HG02623 (cell line): ENCODE results near the gene FREM2.

Experiments
- ATAC-seq: cut with Tn5 transposase; IDR thresholded peaks from one replicate; pipeline ENCODE4 v1.9.1; 2021; ENCODE audit warnings: moderate library complexity; ENCODE audit not compliant: unreplicated experiment

Gene FREM2

DNA sequence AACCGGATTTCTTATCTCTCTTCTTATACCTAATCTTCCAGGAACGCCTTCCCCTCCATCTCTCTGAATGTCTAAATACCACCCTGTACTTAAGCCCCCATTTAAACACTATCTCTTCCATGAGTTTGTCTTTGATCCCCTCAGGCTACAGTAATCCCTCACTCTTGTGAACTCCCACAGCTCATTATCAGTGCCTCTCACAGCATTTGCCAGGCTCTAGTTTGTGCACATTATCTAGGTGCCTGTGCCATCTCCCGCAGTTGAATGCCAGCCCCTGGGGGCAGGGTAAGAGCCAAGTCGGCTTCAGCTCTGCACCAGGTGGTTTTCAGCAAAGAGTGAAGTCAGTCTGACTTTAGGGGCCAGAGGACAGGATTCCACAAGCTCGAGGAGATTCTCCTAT, 71.4 kb downstream of the FREM2 start:
- ATAC-seq = no peak

DNA sequence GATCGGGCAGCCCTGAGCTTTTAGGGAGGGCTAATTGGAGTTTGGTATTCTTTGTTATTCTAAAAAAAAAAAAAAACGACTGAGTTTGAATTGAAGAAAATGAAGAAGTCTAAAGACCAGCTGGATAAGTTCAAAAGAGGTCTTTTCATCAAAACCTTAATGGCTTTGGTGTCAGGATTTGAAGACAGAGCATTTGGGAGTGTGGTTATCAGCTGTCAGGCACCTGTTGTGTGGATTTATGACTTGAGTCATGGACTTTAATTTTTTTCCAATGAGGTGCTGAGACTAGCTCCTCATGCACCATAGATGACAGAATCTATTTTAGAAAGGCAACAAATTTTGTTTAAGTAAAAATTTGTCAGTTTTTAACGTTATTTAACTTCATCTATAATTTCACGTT, 72.5 kb downstream of the FREM2 start:
- no peak for ATAC-seq

DNA sequence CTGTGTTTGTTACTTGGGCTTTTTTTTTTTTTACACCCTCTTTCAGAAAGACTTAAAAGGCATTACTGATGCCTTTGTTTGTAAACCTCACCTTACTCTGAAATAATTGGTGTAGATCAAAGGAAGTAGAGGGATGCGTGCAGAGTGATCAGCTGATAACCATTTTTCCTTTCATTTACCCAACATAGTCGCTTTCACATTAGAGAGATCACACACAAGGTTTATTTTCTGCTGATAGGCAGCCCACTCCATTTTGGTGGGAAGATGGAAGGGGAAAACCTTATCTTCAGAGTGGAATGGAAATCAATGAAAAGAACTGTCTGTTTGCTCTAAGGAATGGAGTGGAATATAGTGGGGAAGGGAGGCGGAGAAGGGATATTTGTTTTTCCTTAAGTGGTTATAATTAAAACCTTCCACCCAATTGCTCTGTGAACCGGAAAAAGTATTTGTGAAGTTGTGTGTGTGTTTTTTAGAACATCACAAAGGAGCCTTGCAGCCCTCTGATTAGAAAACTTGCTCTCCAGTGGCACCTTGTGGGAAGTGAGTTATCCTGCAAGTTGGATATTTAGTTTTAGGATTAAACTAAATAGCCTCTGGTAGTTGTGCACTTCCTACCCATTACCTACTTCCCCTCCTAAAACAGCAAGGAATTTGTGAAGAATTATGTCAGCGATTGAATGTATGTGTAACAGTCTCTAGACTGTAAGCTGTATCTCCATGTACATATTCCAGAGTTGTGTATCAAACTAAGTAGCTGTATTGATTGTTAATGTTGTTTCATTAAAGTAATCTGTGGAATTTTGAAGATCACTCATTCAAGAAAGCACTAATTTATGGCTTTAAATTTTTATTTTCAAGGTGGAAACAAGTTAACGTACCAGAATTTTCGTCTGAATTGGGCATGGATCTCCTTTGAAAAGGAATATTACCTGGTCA, 76.8 kb downstream of the FREM2 start:
- ATAC-seq = no peak

DNA sequence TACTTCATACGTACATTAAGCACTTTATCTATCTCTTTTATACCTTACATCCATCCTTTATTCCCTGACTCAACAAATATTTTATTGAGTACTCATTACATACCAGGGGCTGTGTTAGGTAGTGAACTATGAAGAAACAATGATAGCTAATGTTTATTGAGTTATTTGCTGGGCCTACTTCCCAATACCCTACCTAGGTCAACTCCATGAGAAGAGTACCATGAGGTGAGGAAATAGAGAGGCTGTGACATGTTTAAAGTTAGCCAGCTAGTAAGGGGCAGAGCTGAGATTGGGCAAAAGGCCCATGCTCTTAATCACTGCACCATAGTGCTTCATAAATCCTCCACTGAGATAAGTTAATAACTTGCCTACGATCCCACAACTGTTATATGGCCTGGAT, 79.9 kb downstream of the FREM2 start:
- no peak for ATAC-seq

DNA sequence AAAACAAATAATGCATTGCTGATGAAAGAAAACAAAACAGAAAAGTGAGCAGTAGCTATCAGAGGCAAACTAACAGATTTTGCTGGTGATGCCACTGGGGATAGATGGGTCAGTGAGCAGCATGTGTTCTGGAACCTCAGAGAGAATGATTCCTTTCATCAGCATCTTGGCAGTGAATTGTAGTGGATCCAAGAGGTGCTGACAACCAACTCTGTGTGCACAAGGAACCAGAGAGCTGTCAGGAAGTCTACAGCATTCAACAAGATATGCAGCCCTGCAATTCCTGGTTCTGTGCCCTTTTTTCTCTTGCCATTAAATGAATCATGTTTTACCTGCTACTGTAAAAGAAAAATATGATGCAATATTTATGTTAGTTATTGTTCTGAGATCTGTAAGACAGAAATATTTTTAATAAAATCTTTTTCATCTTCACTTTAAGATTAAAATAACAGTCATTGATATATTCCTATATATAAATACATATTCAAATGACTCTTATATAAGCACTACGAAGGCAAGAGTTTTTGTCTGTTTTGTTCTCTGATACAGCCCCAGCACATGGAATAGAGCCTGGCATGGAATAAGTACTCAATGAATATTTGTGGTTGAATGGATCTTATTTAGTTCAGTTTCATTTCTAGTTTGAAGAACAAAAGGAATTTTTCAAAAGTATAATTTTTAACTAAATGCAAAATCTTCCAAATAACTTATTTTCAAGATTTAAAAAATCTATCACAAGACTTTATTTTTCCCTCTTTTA, 80.8 kb downstream of the FREM2 start:
- ATAC-seq = no peak

DNA sequence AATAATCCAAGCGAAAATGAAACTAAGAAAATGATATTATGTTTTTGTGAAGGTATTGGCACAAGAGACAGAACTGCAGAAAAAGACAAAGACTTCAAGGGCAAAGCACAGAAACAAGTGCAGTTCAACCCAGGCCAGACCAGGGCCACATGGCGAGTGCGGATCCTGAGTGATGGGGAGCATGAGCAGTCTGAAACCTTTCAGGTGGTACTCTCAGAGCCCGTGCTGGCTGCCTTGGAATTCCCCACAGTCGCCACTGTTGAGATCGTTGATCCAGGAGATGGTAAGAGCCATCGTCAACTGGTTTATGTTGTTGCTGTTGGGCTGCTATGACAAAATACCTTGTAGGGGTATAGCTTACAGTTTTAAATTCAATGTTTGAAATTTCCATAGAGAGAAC, 82.6 kb downstream of the FREM2 start:
- ATAC-seq = no peak

DNA sequence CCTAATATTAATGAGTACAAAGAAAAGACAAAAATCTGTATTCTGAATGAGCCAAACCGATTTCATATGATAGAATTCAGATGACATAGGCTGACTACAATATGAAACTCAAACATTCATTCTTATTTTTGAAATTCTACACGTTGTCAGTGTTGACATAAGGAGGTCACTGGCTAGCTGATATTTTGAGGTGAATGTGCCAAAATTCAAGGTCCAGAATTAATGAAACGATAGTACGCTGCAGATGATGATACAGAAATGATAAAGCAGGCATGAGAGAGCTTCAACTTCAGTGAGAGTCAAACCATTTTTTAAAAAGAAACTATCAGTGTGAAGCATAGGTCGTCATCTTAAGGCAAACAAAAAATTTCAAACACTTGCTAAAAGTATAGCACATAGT, 88.2 kb downstream of the FREM2 start:
- no peak for ATAC-seq

DNA sequence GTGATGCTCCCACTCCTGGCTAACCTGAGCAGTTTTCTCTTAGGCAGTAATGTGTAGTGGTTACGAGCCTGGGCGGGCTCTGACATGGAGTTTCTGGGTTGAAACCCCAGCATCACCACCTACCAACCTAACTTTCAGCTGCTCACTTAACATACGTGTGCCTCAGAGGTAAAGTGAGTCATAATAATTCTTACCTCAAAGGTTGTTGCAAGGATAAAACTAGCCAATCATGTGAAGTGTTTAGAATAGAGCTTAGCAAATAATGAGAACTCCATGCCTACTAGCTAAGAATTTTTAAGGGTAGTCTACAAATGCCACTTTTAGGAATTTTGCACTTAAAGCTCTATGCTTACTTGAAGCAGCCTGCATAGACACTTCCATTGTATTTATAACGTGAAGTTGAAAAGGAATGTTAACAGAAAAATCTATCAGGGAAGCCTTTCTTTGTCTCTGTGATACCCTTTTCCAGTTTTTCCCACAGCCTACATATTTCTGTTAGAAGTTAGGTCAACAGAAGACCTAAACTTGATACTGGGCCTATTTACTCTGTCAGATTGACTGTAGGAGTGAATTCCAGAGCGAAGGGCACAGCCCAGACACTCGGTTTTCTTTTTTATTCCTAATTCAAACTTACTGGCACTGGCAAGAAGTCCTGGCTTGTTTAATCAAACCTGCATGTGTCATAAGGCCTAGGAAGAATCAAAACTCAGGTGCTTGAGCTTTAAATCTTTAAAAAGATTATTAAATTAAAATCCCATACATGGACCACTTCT, 90.7 kb downstream of the FREM2 start:
- no peak for ATAC-seq

DNA sequence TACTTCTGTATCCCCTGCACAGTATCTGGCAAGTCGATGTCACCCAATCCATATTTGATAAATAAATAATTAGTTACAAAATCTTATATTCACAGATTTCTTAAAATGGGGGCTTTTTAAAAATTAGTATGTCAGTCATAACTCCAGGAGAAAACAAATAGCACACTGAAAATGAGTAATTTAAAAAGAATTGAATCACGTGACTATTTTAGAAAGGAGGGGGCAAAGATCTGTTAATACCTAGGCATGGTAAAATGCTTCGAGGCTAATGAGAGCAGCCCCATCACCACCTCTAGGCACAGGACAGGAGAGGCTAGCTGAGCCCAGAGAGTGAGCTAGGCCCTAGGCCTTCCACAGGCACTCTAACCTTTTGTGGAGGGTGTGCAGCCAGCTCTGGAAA, 94.7 kb downstream of the FREM2 start:
- no peak for ATAC-seq

DNA sequence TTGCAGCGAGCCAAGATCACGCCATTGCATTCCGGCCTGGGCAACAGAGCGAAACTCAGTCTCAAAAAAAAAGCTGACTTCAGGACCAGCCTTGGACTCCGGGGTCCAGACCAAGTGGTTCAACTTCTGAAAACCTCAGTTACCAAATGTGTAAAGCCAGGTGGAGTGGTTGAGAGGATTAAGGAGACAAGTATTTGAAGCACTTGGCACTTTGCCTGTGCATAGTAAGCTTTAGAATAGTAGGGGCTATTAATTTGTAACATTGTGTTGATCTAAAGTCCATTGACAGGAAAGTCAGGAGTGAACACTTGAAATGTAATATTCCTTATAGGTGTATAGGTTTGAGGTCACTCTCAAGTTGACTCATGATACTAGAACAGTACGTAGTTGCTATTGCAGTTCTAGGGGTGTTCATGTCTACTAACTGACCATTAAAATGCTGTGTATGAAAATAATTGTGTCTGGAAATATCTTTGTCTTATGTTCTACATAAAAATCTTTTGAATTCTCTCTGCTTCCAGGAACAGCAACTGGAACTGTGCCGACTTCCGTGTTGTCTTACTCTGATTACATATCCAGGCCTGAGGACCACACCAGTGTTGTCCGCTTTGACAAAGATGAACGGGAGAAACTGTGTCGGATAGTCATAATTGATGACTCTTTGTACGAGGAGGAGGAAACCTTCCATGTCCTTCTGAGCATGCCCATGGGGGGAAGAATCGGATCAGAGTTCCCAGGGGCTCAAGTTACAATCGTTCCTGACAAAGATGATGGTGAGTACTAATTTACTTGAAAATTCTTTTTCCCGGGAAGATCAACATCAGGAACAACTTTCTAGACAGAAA, 97.4 kb downstream of the FREM2 start:
- no peak for ATAC-seq

DNA sequence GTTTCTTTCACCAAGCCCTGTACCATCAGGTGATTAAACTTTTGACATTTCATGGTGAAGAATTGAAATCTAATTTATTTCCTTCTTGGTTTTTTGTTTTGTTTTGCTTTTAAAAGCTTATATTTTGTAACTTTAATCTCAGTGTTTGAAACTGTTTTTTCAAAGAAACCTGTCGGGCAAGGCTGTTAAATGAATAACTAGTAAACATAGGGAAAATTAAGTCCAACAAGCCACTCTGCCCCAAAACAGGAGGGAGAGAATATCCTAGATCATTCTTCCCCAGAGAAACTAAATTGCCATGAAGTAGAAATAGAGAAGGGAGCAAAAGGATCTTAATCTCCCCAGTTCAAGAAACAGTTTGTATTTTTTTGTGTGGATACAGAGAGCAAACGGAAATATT, 98.2 kb downstream of the FREM2 start:
- ATAC-seq = no peak

DNA sequence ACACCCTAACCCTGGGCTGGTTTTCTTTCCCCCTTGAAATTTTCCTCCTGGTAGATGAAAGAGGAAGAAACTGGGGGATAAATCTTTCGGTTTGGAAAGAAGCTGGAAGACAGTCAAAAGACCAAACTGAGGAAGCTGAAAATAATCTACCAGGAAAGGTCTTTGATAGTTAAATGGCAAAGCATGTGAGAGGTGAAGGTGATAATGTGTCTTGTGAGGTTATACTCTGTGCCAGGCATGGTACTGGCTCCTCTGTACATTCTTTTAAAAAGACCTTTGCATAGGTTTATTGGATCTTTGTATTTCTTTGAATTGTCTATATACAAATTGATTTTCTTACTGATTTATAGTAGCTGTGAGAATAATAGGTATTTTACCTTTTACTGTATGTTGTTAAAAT, 98.6 kb downstream of the FREM2 start:
- no peak for ATAC-seq

DNA sequence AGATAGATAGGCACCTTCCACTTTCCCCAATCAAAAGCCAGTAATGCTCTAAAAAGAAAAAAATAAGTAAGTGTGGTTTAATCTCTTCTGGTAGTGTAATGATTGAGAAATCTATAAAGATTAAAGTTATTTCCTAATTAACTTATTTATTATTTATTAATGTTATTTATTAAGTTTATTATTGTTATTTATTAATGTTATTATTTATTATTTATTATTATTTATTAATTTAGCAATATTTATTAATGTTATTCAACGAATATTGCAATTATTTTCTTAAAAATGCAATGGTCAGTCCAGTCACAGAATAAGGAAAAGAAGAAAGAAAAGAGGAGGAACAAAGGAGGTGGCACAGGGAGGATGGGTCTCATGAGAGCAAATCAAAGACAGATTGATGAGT, 100.7 kb downstream of the FREM2 start:
- no peak for ATAC-seq

DNA sequence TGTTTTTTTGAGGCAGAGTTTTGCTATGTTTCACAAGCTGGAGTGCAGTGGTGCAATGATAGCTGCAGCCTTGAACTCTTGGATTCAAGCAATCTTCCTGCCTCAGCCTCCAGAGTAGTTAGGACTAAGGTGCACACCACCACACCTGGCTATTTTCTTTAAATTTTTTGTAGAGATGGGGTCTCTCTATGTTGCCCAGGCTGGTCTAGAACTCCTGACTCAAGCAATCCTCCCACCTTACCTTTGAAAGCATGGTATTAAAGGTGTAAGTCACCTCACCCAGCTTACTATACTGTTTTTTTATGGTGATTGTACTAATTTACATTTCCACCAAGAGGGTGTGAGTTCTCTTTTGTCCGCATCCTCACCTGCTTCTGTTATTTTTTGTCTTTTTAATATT, 110.0 kb downstream of the FREM2 start:
- ATAC-seq = no peak

DNA sequence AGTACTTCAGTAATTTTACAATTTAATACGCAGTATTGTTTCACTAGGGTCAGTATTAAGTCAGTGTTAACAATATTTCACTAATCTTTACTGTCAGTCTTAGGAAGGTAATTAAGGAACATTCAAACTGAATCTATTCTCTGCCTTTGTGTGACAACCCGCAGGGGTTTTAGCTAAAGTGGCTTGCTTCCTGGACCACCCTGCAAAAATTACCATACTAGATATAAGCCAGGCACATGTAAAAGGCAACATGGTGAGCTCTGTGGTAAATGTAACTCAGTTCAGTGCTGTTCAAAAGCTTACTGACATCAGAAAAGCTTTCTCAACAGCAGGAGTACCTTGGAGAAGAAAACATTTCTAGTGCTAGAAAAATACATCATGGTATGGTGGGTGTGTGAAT, 116.7 kb downstream of the FREM2 start:
- ATAC-seq = no peak

DNA sequence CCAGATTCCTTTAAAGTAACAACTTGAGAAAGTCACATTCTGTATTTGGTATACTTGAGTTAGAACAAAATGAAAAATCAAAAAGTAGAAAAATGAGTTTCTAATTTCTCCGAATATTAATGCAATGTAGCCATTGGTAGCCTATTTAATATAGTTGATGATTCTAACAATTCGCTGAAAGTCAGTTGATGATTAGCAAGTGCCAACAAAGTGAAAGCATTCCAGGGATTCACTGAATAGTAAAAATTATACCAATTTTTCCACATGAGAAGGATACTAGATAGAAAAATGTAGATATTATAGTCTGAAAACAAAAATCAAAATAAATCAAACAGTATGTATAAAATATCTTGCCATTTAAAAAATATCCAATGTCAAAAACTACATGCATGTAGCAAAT, 117.2 kb downstream of the FREM2 start:
- no peak for ATAC-seq

DNA sequence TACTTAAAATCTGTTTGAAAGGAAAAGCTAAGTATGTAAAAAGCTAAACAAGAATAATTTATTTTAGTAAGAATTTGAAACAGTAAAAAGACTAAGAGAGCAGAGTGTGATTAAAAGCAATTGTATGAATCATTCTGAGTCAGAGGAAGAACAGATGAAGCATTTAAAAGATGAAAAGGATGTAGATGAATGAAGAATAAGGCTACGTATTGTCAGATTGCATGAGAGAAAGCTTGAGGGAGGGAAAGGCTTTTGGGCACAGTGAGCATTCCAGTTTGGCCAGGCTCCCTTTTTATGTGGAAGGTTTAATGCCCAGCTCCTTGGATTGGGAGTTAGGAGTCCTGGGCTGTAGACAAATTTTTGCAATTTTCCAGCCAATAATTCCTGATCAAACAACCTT, 117.7 kb downstream of the FREM2 start:
- ATAC-seq = no peak

DNA sequence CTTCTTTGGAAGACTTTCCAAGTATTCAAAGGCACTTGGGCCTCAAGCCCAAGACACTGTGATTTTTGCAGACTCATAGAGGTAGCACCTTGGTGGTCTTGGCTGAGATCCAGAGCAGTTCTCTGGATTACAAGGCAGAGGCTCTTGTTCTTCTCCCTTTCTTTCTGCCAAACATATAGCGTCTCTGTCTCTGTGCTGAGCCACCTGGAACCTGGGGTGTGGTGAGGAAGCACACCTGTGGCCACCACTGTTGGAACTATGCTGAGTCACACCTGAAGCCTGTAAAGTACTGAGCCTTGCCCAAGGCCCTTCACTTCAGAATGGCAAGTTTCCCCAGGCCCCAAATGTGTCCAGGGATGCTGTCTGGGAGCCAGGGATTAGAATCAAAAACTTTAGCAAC, 127.5 kb downstream of the FREM2 start:
- ATAC-seq = no peak

DNA sequence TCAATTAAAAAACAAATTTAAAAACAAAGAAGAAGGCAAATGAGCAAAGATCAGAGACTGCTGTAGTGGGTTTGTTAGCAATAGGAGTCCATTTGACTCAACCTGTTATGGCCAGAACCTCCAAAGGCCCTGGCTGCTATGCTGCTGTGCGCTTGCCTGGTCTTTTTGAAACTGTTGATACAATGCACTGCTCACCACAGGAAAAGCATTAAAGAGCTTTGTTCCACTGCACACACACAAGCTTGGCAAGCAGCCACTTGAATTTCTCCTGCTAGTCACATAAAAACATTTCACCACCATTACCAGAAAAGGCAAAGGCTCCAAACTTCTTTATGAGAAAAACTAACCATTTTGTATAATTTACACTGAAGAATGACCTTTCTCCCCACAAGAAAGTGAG, 132.2 kb downstream of the FREM2 start:
- no peak for ATAC-seq

DNA sequence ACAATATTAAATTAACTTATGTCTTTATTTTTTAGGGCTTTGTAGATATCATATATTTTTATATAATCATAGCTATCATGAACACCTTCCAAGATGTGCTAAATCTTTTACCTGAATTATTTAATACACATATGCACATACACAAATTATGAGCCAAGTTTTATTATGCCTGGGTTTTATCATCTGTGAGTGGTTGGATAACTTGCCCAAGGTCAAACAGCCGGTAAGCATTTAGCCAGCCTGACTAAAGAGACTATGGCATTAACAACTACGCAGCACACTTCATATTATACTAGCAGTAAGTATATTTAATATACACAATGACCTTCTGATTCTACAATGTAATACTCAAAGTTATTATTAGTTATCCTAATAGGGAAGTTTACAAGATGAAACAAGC, 132.7 kb downstream of the FREM2 start:
- ATAC-seq = no peak
